K562 (cell line): ENCODE data around the gene UGT1A9. TPM values are rescaled to one million over a fixed set of nuclear protein-coding genes. Genes with fewer than 3 reads are reported as not detected.
"Not testable (repeated sequence)": the region's sequence is repeated elsewhere in the genome, so short reads cannot be mapped to it uniquely, and the experiment has no call there.

Source experiments
- ATAC-seq: fragments of 200-7000 bp; cut with Tn5 transposase; 3 replicates; pipeline ENCODE4 v1.9.1; 2020; ENCODE audit warnings: moderate library complexity
- BruUV-seq: library from RNA; stranded (reverse); fragments of 400-500 nt; replicated peaks from 2 replicates; lab custom pipeline; 2021; lab: Mats Ljungman, UMichigan
- CTCF ChIA-PET: fragments of 300-600 bp; formaldehyde crosslinking; extraction: SDS; loops from one replicate; lab custom pipeline; 2021; ENCODE audit warnings: low intra/inter-chr PET ratio; lab: Yijun Ruan, JAX
- POLR2A ChIA-PET: fragments of 300-600, 350-650 bp; sonication (Branson Sonifier 250); formaldehyde crosslinking; extraction: SDS; loops from one replicate; lab custom pipeline; 2021; ENCODE audit warnings: antibody characterized with exemption, inconsistent platforms; lab: Yijun Ruan, JAX
- DNase-seq, 4 experiments: peaks; one replicate each; pipeline versions ENCODE4 v3.0.0 to v3.0.0-alpha.2; 2011 to 2018; ENCODE audit warnings: low spot score in 3 of 4, mixed read lengths in 3 of 4; ENCODE audit errors: extremely low read depth in 1 of 4
- FAIRE-seq: peaks from 2 replicates; lab custom pipeline; 2011; peaks lifted over from hg19 to GRCh38; lab: Jason Lieb, UNC
- H2AFZ ChIP-seq: 2 replicates; pipeline ENCODE4 v1.6.0; 2011; ENCODE audit warnings: low read depth, low read length, control low read depth, inconsistent platforms
- H3K27ac ChIP-seq: fragments of 200-600 bp; 3 replicates; pipeline ENCODE4 v1.8.0; 2011; ENCODE audit warnings: low read depth, mild to moderate bottlenecking, control low read depth, inconsistent platforms, low read length, moderate library complexity, mixed read lengths; ENCODE audit errors: extremely low read depth
- H3K27me3 ChIP-seq, 2 experiments: fragments of 300-600 bp in 1 of 2; 2 replicates in 1 of 2; 3 replicates in 1 of 2; pipeline versions ENCODE4 v1.6.0 to v1.8.0; 2011; ENCODE audit warnings: inconsistent platforms in 2 of 2, low read length in 2 of 2, mild to moderate bottlenecking in 1 of 2, mixed read lengths in 1 of 2, moderate library complexity in 1 of 2; ENCODE audit not compliant: control insufficient read depth in 2 of 2, insufficient read depth in 2 of 2
- H3K36me3 ChIP-seq: fragments of 300-600 bp; 3 replicates; pipeline ENCODE4 v1.8.0; 2011; ENCODE audit warnings: mild to moderate bottlenecking, low read length, inconsistent platforms; ENCODE audit not compliant: control insufficient read depth, insufficient read depth
- H3K4me1 ChIP-seq, 2 experiments: fragments of 200-600 bp in 1 of 2; replicated peaks in 1 of 2; 2 replicates in 1 of 2; 3 replicates in 1 of 2; pipeline versions ENCODE4 v1.5.1 to v1.8.0; 2011; ENCODE audit warnings: inconsistent platforms in 2 of 2, low read length in 2 of 2, mild to moderate bottlenecking in 1 of 2, mixed read lengths in 1 of 2, moderate library complexity in 1 of 2; ENCODE audit not compliant: control insufficient read depth in 2 of 2, insufficient read depth in 2 of 2
- H3K4me2 ChIP-seq: 2 replicates; pipeline ENCODE4 v1.6.1; 2011; ENCODE audit warnings: low read length, control low read depth, inconsistent platforms, mixed read lengths; ENCODE audit not compliant: insufficient read depth
- H3K4me3 ChIP-seq: fragments of 200-600 bp; sonication (generic), shearing (Covaris generic); 2 replicates; pipeline ENCODE4 v1.5.1; 2016; ENCODE audit warnings: control low read depth, inconsistent platforms
- H3K79me2 ChIP-seq: fragments of 200-600 bp; 3 replicates; pipeline ENCODE4 v1.8.0; 2011; ENCODE audit warnings: low read length, inconsistent platforms; ENCODE audit not compliant: control insufficient read depth, insufficient read depth
- H3K9ac ChIP-seq, 2 experiments: 2 replicates each; pipeline versions ENCODE4 v1.6.0 to v1.6.1; 2011; ENCODE audit warnings: low read depth in 2 of 2, low read length in 2 of 2, control low read depth in 1 of 2, inconsistent platforms in 1 of 2, mild to moderate bottlenecking in 1 of 2, mixed read lengths in 1 of 2; ENCODE audit not compliant: insufficient read depth in 1 of 2
- H3K9me1 ChIP-seq: one replicate; pipeline ENCODE4 v1.6.0; 2011; ENCODE audit warnings: inconsistent platforms, mild to moderate bottlenecking, low read length, moderate library complexity; ENCODE audit not compliant: control insufficient read depth, insufficient read depth
- H3K9me3 ChIP-seq: replicated peaks from 2 replicates; pipeline ENCODE4 v1.5.1; 2011; ENCODE audit warnings: low read depth, low read length, inconsistent platforms; ENCODE audit not compliant: control insufficient read depth, insufficient read depth
- H4K20me1 ChIP-seq: replicated peaks from 2 replicates; pipeline ENCODE4 v1.6.1; 2011; ENCODE audit warnings: low read length, inconsistent platforms, mixed read lengths; ENCODE audit not compliant: control insufficient read depth, insufficient read depth
- IRF2 ChIP-seq: sonication (generic); formaldehyde crosslinking; IDR thresholded peaks from 2 replicates; pipeline ENCODE4 v1.8.1; 2022; ENCODE audit warnings: mild to moderate bottlenecking, missing genetic modification reagents
- KAT7 ChIP-seq: sonication (generic); formaldehyde crosslinking; IDR thresholded peaks from 2 replicates; pipeline ENCODE4 v1.8.0; 2022; ENCODE audit warnings: missing genetic modification reagents, mild to moderate bottlenecking, borderline replicate concordance
- KDM1A ChIP-seq, 2 experiments: fragments of 450-650 bp; IDR thresholded peaks; 2 replicates each; pipeline ENCODE4 v1.6.1; 2016; ENCODE audit warnings: mild to moderate bottlenecking in 2 of 2
- MTA1 ChIP-seq: fragments of 450-650 bp; IDR thresholded peaks from 2 replicates; pipeline ENCODE4 v1.6.1; 2017; ENCODE audit warnings: borderline replicate concordance
- RBM34 ChIP-seq: fragments of 200-400 bp; formaldehyde crosslinking; IDR thresholded peaks from 2 replicates; pipeline ENCODE4 v1.6.1; 2018; ENCODE audit warnings: low read length, borderline replicate concordance; ENCODE audit not compliant: insufficient read depth
- U2AF1 ChIP-seq: fragments of 200-400 bp; formaldehyde crosslinking; optimal IDR thresholded peaks from 2 replicates; pipeline ENCODE3; 2017; ENCODE audit warnings: mild to moderate bottlenecking, low read depth, low read length, moderate library complexity
- U2AF2 ChIP-seq: fragments of 200-400 bp; formaldehyde crosslinking; optimal IDR thresholded peaks from 2 replicates; pipeline ENCODE3; 2017; ENCODE audit warnings: low read depth, mild to moderate bottlenecking, low read length
- ZFP36 ChIP-seq: fragments of 150-350 bp; IDR thresholded peaks from 2 replicates; pipeline ENCODE4 v1.6.1; 2018; ENCODE audit warnings: low read length, low read depth; ENCODE audit not compliant: partially characterized antibody
- WGBS: fragments of 100-300 bp; shearing (Covaris generic); methylation state at CpG from one replicate; pipeline ENCODE4 v1.1.6; 2016; ENCODE audit warnings: low coverage, mixed read lengths; ENCODE audit not compliant: insufficient coverage; ENCODE audit errors: missing lambda C conversion rate; 5-methylcytosine and 5-hydroxymethylcytosine counted together
- in situ Hi-C: fragments of 300-500 bp; cut with MboI; formaldehyde crosslinking; loops from 4 replicates; pipeline ENCODE4 v1.15.0; 2018; ENCODE audit warnings: inconsistent platforms, mixed read lengths
- intact Hi-C: fragments of 100-400 bp; cut with micrococcal nuclease; formaldehyde crosslinking; loops from 2 replicates; pipeline ENCODE4 v1.14.2; 2022
- polyA plus RNA-seq, 8 experiments: library from polyadenylated mRNA; depleted of rRNA in 4 of 8; stranded (reverse) in 5 of 8; unstranded in 3 of 8; fragments of >200 nt; fragmentation: Nextera tagmentation in 2 of 8; fragmentation: Illumina TruSeq in 1 of 8; extraction: Ambion mirVana in 2 of 8; extraction: Trizol in 1 of 8; gene quantifications; 2 replicates each; pipeline versions ENCODE4 v1.2.1 to v1.2.3, GENCODE V29; 2011 to 2014; ENCODE audit warnings: inconsistent platforms in 1 of 8, missing spikeins in 1 of 8
- total RNA-seq, 7 experiments: library from RNA; depleted of rRNA in 6 of 7; stranded (reverse); fragments of >200 nt in 6 of 7; fragmentation: Illumina TruSeq in 2 of 7; extraction: Trizol in 2 of 7; gene quantifications; 2 replicates each; pipeline versions ENCODE4 v1.2.1 to v1.2.3, GENCODE V29; 2011 to 2021; ENCODE audit warnings: low replicate concordance in 1 of 7
- TF ChIP-seq, protein P1 (sequence below): fragments of 450-650 bp; formaldehyde crosslinking; IDR thresholded peaks from 2 replicates; pipeline ENCODE4 v1.4.0; 2022; ENCODE audit warnings: missing genetic modification characterization
- TF ChIP-seq, protein P2 (sequence below): fragments of 450-650 bp; IDR thresholded peaks from one replicate; pipeline ENCODE4 v1.6.1; 2018; ENCODE audit warnings: mild to moderate bottlenecking, moderate library complexity; ENCODE audit not compliant: partially characterized antibody
- TF ChIP-seq, protein P3 (sequence below), 2 experiments: fragments of 250-450 bp in 1 of 2; fragments of 450-650 bp in 1 of 2; sonication (Bioruptor Pico) in 1 of 2; IDR thresholded peaks; 2 replicates each; pipeline versions ENCODE4 v1.6.1 to v1.8.0; 2016 to 2021; ENCODE audit warnings: mild to moderate bottlenecking in 2 of 2, moderate library complexity in 2 of 2, missing compliant biosample characterization in 1 of 2, missing genetic modification characterization in 1 of 2

Gene UGT1A9
- total and polyA plus RNA-seq, 9 of the 15 experiments (the other 6 are each of a cell fraction or from before 2014, with no cell fraction given), result 0.09 TPM; not detected in 8

GRCh38 chr2:233646033-233646432 is 25.7 kb upstream of the UGT1A9 start:
- H3K79me2 ChIP-seq, H3K4me3 ChIP-seq, H2AFZ ChIP-seq, H4K20me1 ChIP-seq, in situ Hi-C loops, FAIRE-seq, H3K36me3 ChIP-seq, H3K27me3 ChIP-seq, H3K9ac ChIP-seq, ATAC-seq, H3K4me1 ChIP-seq, BruUV-seq, H3K9me1 ChIP-seq, intact Hi-C loops, POLR2A ChIA-PET, H3K4me2 ChIP-seq, H3K9me3 ChIP-seq, CTCF ChIA-PET, H3K27ac ChIP-seq, DNase-seq: not testable (repeated sequence)
- WGBS, result 0% methylated on average over 1 of the region's 3 CpGs
- TF ChIP-seq ZFP36, result peak; percentile 61

DNA sequence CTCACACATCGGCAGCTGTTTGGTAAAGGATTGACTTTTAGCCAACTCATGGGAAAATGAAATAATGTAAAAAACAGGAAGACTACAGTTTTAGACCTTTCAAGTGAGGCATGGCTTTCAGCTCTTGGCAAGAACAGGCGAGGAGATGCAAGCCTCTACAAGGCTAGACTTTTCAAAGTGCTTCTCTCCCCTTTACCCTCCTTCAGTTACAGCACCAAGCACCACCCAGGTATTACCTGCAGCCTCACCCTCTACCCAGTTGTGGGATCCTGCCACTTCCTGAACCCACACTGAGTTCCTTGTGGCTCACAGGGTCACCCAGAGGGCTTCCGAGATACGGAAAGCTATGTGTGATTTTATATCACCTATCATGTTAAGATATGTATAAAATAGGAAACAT is 20.7 kb upstream of the UGT1A9 start:
- CTCF ChIA-PET, result no interaction called here
- Histone ChIP-seq H3K9me3 (no peaks in the 10 kb centered on the region), H3K9ac (no peak overlapping the region), H3K79me2 (no peaks in the 10 kb centered on the region), H3K36me3 (no peaks in the 10 kb centered on the region), H2AFZ (no peak overlapping the region), H3K4me3 (no peak overlapping the region), H3K4me1 (no peaks in the 10 kb centered on the region), H4K20me1 (no peaks in the 10 kb centered on the region), H3K27ac (no peak overlapping the region), H3K9me1 (no peaks in the 10 kb centered on the region), H3K27me3 (no peaks in the 10 kb centered on the region), H3K4me2 (no peak overlapping the region)
- ATAC-seq, result no peak
- 0% methylated on average over 4 of the region's 4 CpGs for WGBS
- POLR2A ChIA-PET, result no interaction called here
- intact Hi-C loops (no loop called here), in situ Hi-C loops (no loop called here)
- no peak for DNase-seq
- FAIRE-seq, result no peak
- no TSS peak for BruUV-seq
- TF ChIP-seq RBM34, result no peak
- no peak for TF ChIP-seq MTA1
- TF ChIP-seq, protein P1, sequence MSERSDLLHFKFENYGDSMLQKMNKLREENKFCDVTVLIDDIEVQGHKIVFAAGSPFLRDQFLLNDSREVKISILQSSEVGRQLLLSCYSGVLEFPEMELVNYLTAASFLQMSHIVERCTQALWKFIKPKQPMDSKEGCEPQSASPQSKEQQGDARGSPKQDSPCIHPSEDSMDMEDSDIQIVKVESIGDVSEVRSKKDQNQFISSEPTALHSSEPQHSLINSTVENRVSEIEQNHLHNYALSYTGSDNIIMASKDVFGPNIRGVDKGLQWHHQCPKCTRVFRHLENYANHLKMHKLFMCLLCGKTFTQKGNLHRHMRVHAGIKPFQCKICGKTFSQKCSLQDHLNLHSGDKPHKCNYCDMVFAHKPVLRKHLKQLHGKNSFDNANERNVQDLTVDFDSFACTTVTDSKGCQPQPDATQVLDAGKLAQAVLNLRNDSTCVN (CRISPR knock-in tag), result no peak
- TF ChIP-seq IRF2 (CRISPR knock-in tag), result no peak
- TF ChIP-seq, protein P2, sequence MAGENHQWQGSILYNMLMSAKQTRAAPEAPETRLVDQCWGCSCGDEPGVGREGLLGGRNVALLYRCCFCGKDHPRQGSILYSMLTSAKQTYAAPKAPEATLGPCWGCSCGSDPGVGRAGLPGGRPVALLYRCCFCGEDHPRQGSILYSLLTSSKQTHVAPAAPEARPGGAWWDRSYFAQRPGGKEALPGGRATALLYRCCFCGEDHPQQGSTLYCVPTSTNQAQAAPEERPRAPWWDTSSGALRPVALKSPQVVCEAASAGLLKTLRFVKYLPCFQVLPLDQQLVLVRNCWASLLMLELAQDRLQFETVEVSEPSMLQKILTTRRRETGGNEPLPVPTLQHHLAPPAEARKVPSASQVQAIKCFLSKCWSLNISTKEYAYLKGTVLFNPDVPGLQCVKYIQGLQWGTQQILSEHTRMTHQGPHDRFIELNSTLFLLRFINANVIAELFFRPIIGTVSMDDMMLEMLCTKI, result no peak
- TF ChIP-seq KAT7 (CRISPR knock-in tag), result no peak
- TF ChIP-seq, protein P3, sequence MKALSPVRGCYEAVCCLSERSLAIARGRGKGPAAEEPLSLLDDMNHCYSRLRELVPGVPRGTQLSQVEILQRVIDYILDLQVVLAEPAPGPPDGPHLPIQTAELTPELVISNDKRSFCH (CRISPR knock-in tag; IDR thresholded peaks at IDR 0.05), result no peak
- TF ChIP-seq, protein P3 (tag; IDR thresholded peaks at IDR 0.05), result no peak
- TF ChIP-seq KDM1A (IDR thresholded peaks at IDR 0.05), result no peak
- TF ChIP-seq U2AF1, result no peak
- no peak for TF ChIP-seq U2AF2
